C4-2B (cell line): ENCODE data around the gene NPTX2.
"Not testable (repeated sequence)": the region's sequence is repeated elsewhere in the genome, so short reads cannot be mapped to it uniquely, and the experiment has no call there.

Experiments used
- CTCF ChIP-seq: fragments of 450-650 bp; conservative IDR thresholded peaks from 2 replicates; pipeline ENCODE4 v1.5.1; 2017; ENCODE audit warnings: mild to moderate bottlenecking
- ZFX ChIP-seq: fragments of 450-650 bp; IDR thresholded peaks from 2 replicates; pipeline ENCODE4 v1.6.1; 2017

GRCh38 chr7:98572716-98573115, 44.4 kb upstream of the NPTX2 start:
- TF ChIP-seq CTCF, ZFX: not testable (repeated sequence)
